H1 (cell line): ENCODE data around the gene NOL4L. TPM values are rescaled to one million over a fixed set of nuclear protein-coding genes. Genes with fewer than 3 reads are reported as not detected.

Source experiments
- HDAC6 ChIP-seq: IDR thresholded peaks from one replicate; pipeline ENCODE4 v1.7.1; 2012; ENCODE audit warnings: low read depth, mild to moderate bottlenecking, inconsistent platforms, low read length, moderate library complexity
- JUND ChIP-seq: IDR thresholded peaks from 2 replicates; pipeline ENCODE4 v1.6.1; 2011; ENCODE audit warnings: mild to moderate bottlenecking, improper control_type of control experiment, low read length
- POLR2AphosphoS5 ChIP-seq: IDR thresholded peaks from 2 replicates; pipeline ENCODE4 v1.6.1; 2011; ENCODE audit warnings: low read depth, low read length
- SP4 ChIP-seq: IDR thresholded peaks from 2 replicates; pipeline ENCODE4 v1.6.1; 2012; ENCODE audit warnings: low read length, inconsistent platforms
- SRF ChIP-seq: IDR thresholded peaks from 2 replicates; pipeline ENCODE4 v1.6.1; 2011; ENCODE audit warnings: mild to moderate bottlenecking, low read depth, low read length, moderate library complexity
- TAF7 ChIP-seq: optimal IDR thresholded peaks from 2 replicates; pipeline ENCODE3; 2011; ENCODE audit warnings: low read depth, mild to moderate bottlenecking, inconsistent platforms, low read length, moderate library complexity, borderline replicate concordance
- polyA plus RNA-seq, 7 experiments: library from polyadenylated mRNA; depleted of rRNA in 3 of 7; stranded (reverse) in 5 of 7; unstranded in 2 of 7; fragments of >200 nt in 5 of 7; fragments of 200-250 nt in 2 of 7; gene quantifications; 1 replicate in 5 of 7; 2 replicates in 1 of 7; 4 replicates in 1 of 7; pipeline versions ENCODE4 v1.2.1 to v1.2.3, GENCODE V29; 2011 to 2013; ENCODE audit warnings: missing spikeins in 2 of 7, mixed read lengths in 2 of 7
- total RNA-seq: library from RNA; stranded (reverse); fragmentation: NEBNext Ultra II Directional; extraction: Animal tissue kit (Norgen Biotek cat#: 25700); gene quantifications from 2 replicates; pipeline ENCODE4 v1.2.1, GENCODE V29; 2021

The NOL4L gene
- total and polyA plus RNA-seq, 2 of the 8 experiments (the other 6 are each of a cell fraction or from before 2014, with no cell fraction given) = 15.3 to 23.7 TPM

- TF ChIP-seq SRF (no peak), HDAC6 (no peak), SP4 (no peak), TAF7 (no peak), POLR2AphosphoS5 (no peak), JUND (no peak)
- TF ChIP-seq, all 59 proteins: peak for 0
Measured at GRCh38 chr20:32468313-32468640, 116.9 kb downstream of the NOL4L start (continued).
